Thyroid gland (tissue), 4 donors: ENCODE data around the gene PPP1R15B. TPM values are rescaled to one million over a fixed set of nuclear protein-coding genes. Genes with fewer than 3 reads are reported as not detected.

Source experiments
- DNase-seq, 2 donors: peaks; one replicate each; pipeline ENCODE4 v3.0.0-alpha.2; 2019
- H3K27ac ChIP-seq, 3 donors: fragments of 200-600 bp; sonication (generic); 1 replicate in 2 of 3; 2 replicates in 1 of 3; pipeline ENCODE4 v1.5.1; 2016 to 2019; ENCODE audit warnings: mild to moderate bottlenecking in 1 of 3, moderate library complexity in 1 of 3
- H3K27me3 ChIP-seq: fragments of 200-600 bp; sonication (generic); one replicate; pipeline ENCODE4 v1.5.1; 2019
- H3K36me3 ChIP-seq, 2 donors: fragments of 200-600 bp; sonication (generic); one replicate each; pipeline ENCODE4 v1.5.1; 2016 to 2019
- H3K4me1 ChIP-seq, 2 donors: fragments of 200-600 bp; sonication (generic); one replicate each; pipeline ENCODE4 v1.5.1; 2017 to 2019
- H3K4me3 ChIP-seq, 3 donors: fragments of 200-600 bp; sonication (generic); replicated peaks in 1 of 3; 1 replicate in 2 of 3; 2 replicates in 1 of 3; pipeline ENCODE4 v1.5.1; 2016; ENCODE audit warnings: mild to moderate bottlenecking in 1 of 3
- H3K9me3 ChIP-seq: fragments of 200-600 bp; sonication (generic); one replicate; pipeline ENCODE4 v1.5.1; 2017
- CTCF ChIP-seq, 6 experiments: fragments of 200-600 bp in 3 of 6; fragments of 450-650 bp in 3 of 6; sonication (generic) in 3 of 6; IDR thresholded peaks; one replicate each; pipeline ENCODE4 v1.5.1; 2016 to 2019; ENCODE audit warnings: antibody characterized with exemption in 6 of 6, mild to moderate bottlenecking in 2 of 6, inconsistent platforms in 1 of 6, moderate library complexity in 1 of 6
- POLR2A ChIP-seq, 2 donors: fragments of 450-650 bp; IDR thresholded peaks; one replicate each; pipeline ENCODE4 v1.6.1; 2017; ENCODE audit warnings: antibody characterized with exemption in 2 of 2, mild to moderate bottlenecking in 2 of 2, moderate library complexity in 1 of 2
- WGBS, 2 donors: methylation state at CpG; one replicate each; pipeline ENCODE4 v1.1.5; 2017; 5-methylcytosine and 5-hydroxymethylcytosine counted together
- intact Hi-C: fragments of 100-400 bp; cut with DNase I; formaldehyde crosslinking; loops from one replicate; pipeline ENCODE4 v1.15.1; 2023
- total RNA-seq, 4 donors: library from RNA; depleted of rRNA; stranded (reverse); fragments of >200 nt; gene quantifications; one replicate each; pipeline ENCODE4 v1.2.3, GENCODE V29; 2016

Gene PPP1R15B
- total RNA-seq, 4 donors from 2014 or later: 63.0 to 89.8 (median 66.2) TPM

- no peak within 1 kb of the TSS for H3K4me3 ChIP-seq
- no peaks in the 10 kb centered on the region for H3K27me3 ChIP-seq
- WGBS, 2 donors: 14 to 25% methylated on average over 4 to 20 of the region's 20 CpGs
These were observed 52.0 kb downstream of the PPP1R15B start, which contains the start of gene PLEKHA6 for GRCh38 chr1:204359474-204360255. Gene PLEKHA6 (minus strand): TSS chr1:204359929. CDS start chr1:204273727, 86,202 bp downstream.

GRCh38 chr1:204359131-204359473, 52.5 kb downstream of the PPP1R15B start:
- H3K36me3 ChIP-seq: no peaks in the 10 kb centered on the region
- 36 to 38% methylated on average over 4 of the region's 5 CpGs for WGBS, 2 donors
- intact Hi-C loops: no loop called here
- DNase-seq: no peak
- H3K4me3 ChIP-seq: no peak overlapping the region
- no peak overlapping the region for H3K27ac ChIP-seq
- no peaks in the 10 kb centered on the region for H3K9me3 ChIP-seq
- H3K27me3 ChIP-seq: no peaks in the 10 kb centered on the region
- TF ChIP-seq CTCF (IDR thresholded peaks at IDR 0.05) (no peak), POLR2A (IDR thresholded peaks at IDR 0.05) (no peak)
- peaks cover 6% of the 10 kb centered on the region in 2 donors for H3K4me1 ChIP-seq

More at GRCh38 chr1:204359474-204360255, 52.0 kb downstream of the PPP1R15B start, which contains the start of gene PLEKHA6:
- TF ChIP-seq CTCF (IDR thresholded peaks at IDR 0.05): no peak
- no peak for TF ChIP-seq POLR2A (IDR thresholded peaks at IDR 0.05)
- H3K4me1 ChIP-seq: peaks cover 6% of the 10 kb centered on the region in 2 donors
- intact Hi-C loops: loop anchor here (5.0 to 10.0 kb wide), 2 partner anchors 147 to 495 kb away; partner anchors contain the start of genes GOLT1A and SNRPE
- no peak for DNase-seq
- H3K27ac ChIP-seq: no peak within 1 kb of the TSS
- H3K9me3 ChIP-seq: no peaks in the 10 kb centered on the region
- H3K36me3 ChIP-seq: no peaks in the 10 kb centered on the region

GRCh38 chr1:204358605-204359004, 53.0 kb downstream of the PPP1R15B start:
- H3K27ac ChIP-seq: no peak overlapping the region

GRCh38 chr1:204357551-204358490, 53.8 kb downstream of the PPP1R15B start:
- WGBS, 2 donors: 68 to 73% methylated on average over 20 to 22 of the region's 23 CpGs

More at GRCh38 chr1:204358605-204359004, 53.0 kb downstream of the PPP1R15B start:
- Histone ChIP-seq H3K9me3 (no peaks in the 10 kb centered on the region), H3K36me3 (no peaks in the 10 kb centered on the region), H3K4me3 (no peak overlapping the region), H3K27me3 (no peaks in the 10 kb centered on the region), H3K4me1 (peaks cover 6% of the 10 kb centered on the region in 2 donors)
- intact Hi-C loops: no loop called here
- WGBS, 2 donors: 25 to 44% methylated on average over 5 of the region's 5 CpGs
- TF ChIP-seq POLR2A (IDR thresholded peaks at IDR 0.05) (no peak), CTCF (IDR thresholded peaks at IDR 0.05) (no peak)
- no peak for DNase-seq

More at GRCh38 chr1:204357551-204358490, 53.8 kb downstream of the PPP1R15B start:
- TF ChIP-seq POLR2A (IDR thresholded peaks at IDR 0.05) (no peak), CTCF (IDR thresholded peaks at IDR 0.05) (no peak)
- no peak for DNase-seq
- H3K9me3 ChIP-seq: no peaks in the 10 kb centered on the region
- H3K27ac ChIP-seq: no peak overlapping the region
- no peaks in the 10 kb centered on the region for H3K36me3 ChIP-seq
- peaks cover 0 to under 1% of the 10 kb centered on the region in 2 donors for H3K4me1 ChIP-seq
- intact Hi-C loops: no loop called here
- H3K4me3 ChIP-seq: no peak overlapping the region
- H3K27me3 ChIP-seq: no peaks in the 10 kb centered on the region
